Activated T-cell treated with anti-CD3 and anti-CD28 coated beads, Interleukin-2, amount 50 U/mL, for 72 hours (primary cell): ENCODE results near the gene ADAMTS2. TPM values are rescaled to one million over a fixed set of nuclear protein-coding genes. Genes with fewer than 3 reads are reported as not detected.
A peak's percentile ranks its signal among the peaks of the same experiment; 100 is the strongest.

Experiments used
- ATAC-seq, 2 donors: fragments of 150-1000 bp; cut with Tn5 transposase; replicated peaks in 1 of 2; 2 replicates each; pipeline ENCODE4 v1.10.0; 2021; ENCODE audit warnings: moderate library complexity in 2 of 2, mild to moderate bottlenecking in 1 of 2
- DNase-seq, 2 donors: peaks; one replicate each; pipeline ENCODE4 v3.0.0; 2021 to 2022; ENCODE audit warnings: mixed read lengths in 1 of 2
- H3K27ac Mint-ChIP-seq: one replicate; pipeline ENCODE4 v1.8.0; 2022; ENCODE audit warnings: mild to moderate bottlenecking, moderate library complexity, mixed read lengths
- H3K27me3 Mint-ChIP-seq: one replicate; pipeline ENCODE4 v1.8.0; 2022; ENCODE audit warnings: low read depth, mixed read lengths
- H3K36me3 Mint-ChIP-seq, 2 donors: one replicate each; pipeline ENCODE4 v1.8.0; 2022; ENCODE audit warnings: mixed read lengths in 2 of 2, mild to moderate bottlenecking in 1 of 2; ENCODE audit not compliant: insufficient read depth in 2 of 2
- H3K4me1 Mint-ChIP-seq: one replicate; pipeline ENCODE4 v1.8.0; 2022; ENCODE audit warnings: low read depth, mixed read lengths
- H3K4me3 Mint-ChIP-seq, 2 donors: one replicate each; pipeline ENCODE4 v1.8.0; 2022; ENCODE audit warnings: mild to moderate bottlenecking in 2 of 2, mixed read lengths in 2 of 2, moderate library complexity in 2 of 2
- H3K9me3 Mint-ChIP-seq, 2 donors: one replicate each; pipeline ENCODE4 v1.8.0; 2022; ENCODE audit warnings: mixed read lengths in 2 of 2
- total RNA-seq, 2 donors: library from RNA; stranded (reverse); gene quantifications; one replicate each; pipeline ENCODE4 v1.2.3, GENCODE V29; 2022

ADAMTS2 gene
- total RNA-seq = not detected

DNA sequence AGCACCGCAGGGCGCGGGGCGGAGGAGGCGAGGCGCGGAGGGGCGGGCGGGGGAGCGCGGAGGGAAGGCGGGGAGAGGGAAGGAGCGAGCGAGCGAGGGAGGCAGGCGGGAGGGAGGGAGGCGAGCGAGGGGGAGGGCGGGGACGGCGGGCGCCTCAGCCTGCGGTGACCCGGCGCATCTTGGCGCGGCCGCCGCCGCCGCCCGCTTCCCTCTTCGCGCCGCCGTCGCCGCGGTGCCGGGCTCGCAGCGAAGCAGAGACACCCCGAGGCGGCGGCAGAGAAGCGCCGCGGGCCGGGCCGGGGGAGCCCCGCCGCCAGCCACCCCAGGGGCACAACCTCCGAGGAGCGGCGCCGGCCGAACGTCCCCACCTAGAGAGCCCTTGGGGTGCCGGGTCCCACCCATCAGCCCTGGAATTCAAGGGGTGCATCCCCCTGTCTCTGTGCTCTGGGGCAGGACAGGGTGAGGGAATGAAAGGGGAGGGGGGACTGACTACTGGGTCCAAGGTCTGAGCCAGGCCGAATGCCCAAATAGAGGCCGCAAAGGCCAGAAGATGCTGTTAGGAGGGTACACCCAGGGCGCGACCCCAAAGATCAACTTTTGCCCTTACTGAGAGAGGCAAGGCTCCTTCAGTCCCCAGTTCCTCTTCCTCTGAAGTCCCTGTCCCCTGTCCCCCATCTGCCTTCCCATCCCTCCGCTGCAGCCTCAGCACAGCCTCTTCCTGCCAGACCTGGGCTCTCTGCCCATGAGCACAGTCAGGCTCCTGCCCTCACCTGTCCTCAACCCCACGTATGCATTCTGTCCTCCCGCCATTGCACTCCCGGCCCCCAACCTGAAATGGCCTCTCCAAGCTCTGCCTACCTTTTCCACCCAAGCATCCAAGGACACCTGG is at the start of gene ADAMTS2:
ADAMTS2 (minus strand) TSS at position 29 of the 889 bp plus-strand sequence. CDS start 133 bp downstream, outside the sequence.
- H3K27me3 Mint-ChIP-seq = peaks cover 64% of the 10 kb centered on the region
- ATAC-seq (peak; percentile 45 to 59), DNase-seq (peak in 1 of 2 donors; percentile 19)
- H3K4me1 Mint-ChIP-seq = no peaks in the 10 kb centered on the region
- H3K9me3 Mint-ChIP-seq = no peaks in the 10 kb centered on the region
- H3K36me3 Mint-ChIP-seq = peaks cover 0 to 1% of the 10 kb centered on the region in 2 donors
- H3K4me3 Mint-ChIP-seq = peak within 1 kb of the TSS; percentile 2 to 66
- H3K27ac Mint-ChIP-seq = no peak within 1 kb of the TSS

- DNase-seq (no peak), ATAC-seq (no peak)
- no peak overlapping the region for H3K4me3 Mint-ChIP-seq
- H3K27ac Mint-ChIP-seq = no peak overlapping the region
- H3K9me3 Mint-ChIP-seq = peaks cover 17 to 22% of the 10 kb centered on the region in 2 donors
- H3K4me1 Mint-ChIP-seq = no peaks in the 10 kb centered on the region
- peaks cover 8 to 9% of the 10 kb centered on the region in 2 donors for H3K36me3 Mint-ChIP-seq
- H3K27me3 Mint-ChIP-seq = peaks cover 10% of the 10 kb centered on the region
Measured at GRCh38 chr5:179393078-179393477, 47.8 kb upstream of the ADAMTS2 start.

GRCh38 chr5:179387151-179388110 is 42.2 kb upstream of the ADAMTS2 start:
- peaks cover 1 to 6% of the 10 kb centered on the region in 2 donors for H3K36me3 Mint-ChIP-seq
- ATAC-seq = no peak
- H3K4me3 Mint-ChIP-seq = no peak overlapping the region
- H3K9me3 Mint-ChIP-seq = peaks cover 1 to 18% of the 10 kb centered on the region in 2 donors
- peaks cover 6% of the 10 kb centered on the region for H3K27me3 Mint-ChIP-seq
- H3K4me1 Mint-ChIP-seq = no peaks in the 10 kb centered on the region
- H3K27ac Mint-ChIP-seq = no peak overlapping the region
- no peak for DNase-seq

DNA sequence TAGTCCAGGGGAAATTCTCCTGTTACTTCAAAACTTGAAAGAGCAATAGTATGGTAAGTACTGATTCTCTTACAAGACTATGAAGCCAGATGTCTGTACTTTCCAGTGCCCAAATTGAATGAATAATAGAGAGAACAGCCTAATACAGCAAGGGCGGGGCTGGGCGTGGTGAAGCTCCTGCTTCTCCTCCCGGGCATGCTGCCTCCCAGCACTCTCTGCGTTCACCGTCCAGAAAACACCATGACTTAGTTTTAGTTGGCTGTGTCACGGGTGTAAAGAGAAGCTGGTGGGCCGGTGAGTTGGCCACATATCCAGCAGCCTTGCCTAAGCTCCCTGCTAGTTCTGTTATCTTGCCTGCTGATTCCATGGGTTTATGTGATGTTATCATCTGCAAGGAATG is 40.7 kb upstream of the ADAMTS2 start:
- Mint-ChIP-seq H3K36me3 (peaks cover 1 to 6% of the 10 kb centered on the region in 2 donors), H3K4me1 (no peaks in the 10 kb centered on the region), H3K27ac (no peak overlapping the region), H3K27me3 (peaks cover 6% of the 10 kb centered on the region), H3K9me3 (peaks cover 1 to 16% of the 10 kb centered on the region in 2 donors), H3K4me3 (no peak overlapping the region)
- DNase-seq = no peak
- ATAC-seq = no peak

DNA sequence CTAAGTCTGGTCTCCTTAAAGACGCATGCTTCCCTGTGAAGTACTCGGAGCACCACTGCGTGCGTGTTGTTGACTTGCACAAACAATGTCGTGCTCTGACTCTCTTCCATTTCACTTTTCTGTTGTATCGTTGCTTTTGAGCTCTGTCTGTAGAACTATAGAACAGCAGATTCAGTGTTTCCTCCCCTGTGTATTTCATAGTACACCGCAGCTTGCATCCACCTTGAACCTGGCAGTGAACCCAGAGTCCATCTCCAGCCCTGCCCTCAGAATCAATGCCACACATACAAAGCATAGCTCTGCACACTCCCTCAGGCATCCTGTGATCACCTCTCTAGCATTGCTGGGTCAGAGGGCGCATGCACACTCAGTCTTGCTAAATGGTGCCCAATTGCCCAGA is 37.2 kb upstream of the ADAMTS2 start:
- no peak overlapping the region for H3K27ac Mint-ChIP-seq
- no peak for DNase-seq
- no peak for ATAC-seq
- H3K36me3 Mint-ChIP-seq = no peaks in the 10 kb centered on the region
- no peak overlapping the region for H3K4me3 Mint-ChIP-seq
- H3K4me1 Mint-ChIP-seq = no peaks in the 10 kb centered on the region
- no peaks in the 10 kb centered on the region for H3K9me3 Mint-ChIP-seq
- no peaks in the 10 kb centered on the region for H3K27me3 Mint-ChIP-seq

GRCh38 chr5:179381691-179382090 is 36.4 kb upstream of the ADAMTS2 start:
- H3K27ac Mint-ChIP-seq = no peak overlapping the region
- ATAC-seq (no peak), DNase-seq (no peak)

GRCh38 chr5:179380211-179381035 is 35.2 kb upstream of the ADAMTS2 start:
- ATAC-seq (no peak), DNase-seq (no peak)
- H3K27ac Mint-ChIP-seq = no peak overlapping the region
- no peak overlapping the region for H3K4me3 Mint-ChIP-seq
- H3K4me1 Mint-ChIP-seq = no peaks in the 10 kb centered on the region
- no peaks in the 10 kb centered on the region for H3K36me3 Mint-ChIP-seq
- H3K9me3 Mint-ChIP-seq = no peaks in the 10 kb centered on the region
- H3K27me3 Mint-ChIP-seq = no peaks in the 10 kb centered on the region

More at GRCh38 chr5:179381691-179382090, 36.4 kb upstream of the ADAMTS2 start:
- no peaks in the 10 kb centered on the region for H3K4me1 Mint-ChIP-seq
- no peak overlapping the region for H3K4me3 Mint-ChIP-seq
- H3K9me3 Mint-ChIP-seq = no peaks in the 10 kb centered on the region
- H3K27me3 Mint-ChIP-seq = no peaks in the 10 kb centered on the region
- no peaks in the 10 kb centered on the region for H3K36me3 Mint-ChIP-seq

- Mint-ChIP-seq H3K27me3 (no peaks in the 10 kb centered on the region), H3K27ac (no peak overlapping the region), H3K36me3 (no peaks in the 10 kb centered on the region), H3K4me3 (no peak overlapping the region), H3K9me3 (no peaks in the 10 kb centered on the region), H3K4me1 (no peaks in the 10 kb centered on the region)
- DNase-seq (no peak), ATAC-seq (no peak)
Measured at GRCh38 chr5:179379321-179379890, 34.1 kb upstream of the ADAMTS2 start.

DNA sequence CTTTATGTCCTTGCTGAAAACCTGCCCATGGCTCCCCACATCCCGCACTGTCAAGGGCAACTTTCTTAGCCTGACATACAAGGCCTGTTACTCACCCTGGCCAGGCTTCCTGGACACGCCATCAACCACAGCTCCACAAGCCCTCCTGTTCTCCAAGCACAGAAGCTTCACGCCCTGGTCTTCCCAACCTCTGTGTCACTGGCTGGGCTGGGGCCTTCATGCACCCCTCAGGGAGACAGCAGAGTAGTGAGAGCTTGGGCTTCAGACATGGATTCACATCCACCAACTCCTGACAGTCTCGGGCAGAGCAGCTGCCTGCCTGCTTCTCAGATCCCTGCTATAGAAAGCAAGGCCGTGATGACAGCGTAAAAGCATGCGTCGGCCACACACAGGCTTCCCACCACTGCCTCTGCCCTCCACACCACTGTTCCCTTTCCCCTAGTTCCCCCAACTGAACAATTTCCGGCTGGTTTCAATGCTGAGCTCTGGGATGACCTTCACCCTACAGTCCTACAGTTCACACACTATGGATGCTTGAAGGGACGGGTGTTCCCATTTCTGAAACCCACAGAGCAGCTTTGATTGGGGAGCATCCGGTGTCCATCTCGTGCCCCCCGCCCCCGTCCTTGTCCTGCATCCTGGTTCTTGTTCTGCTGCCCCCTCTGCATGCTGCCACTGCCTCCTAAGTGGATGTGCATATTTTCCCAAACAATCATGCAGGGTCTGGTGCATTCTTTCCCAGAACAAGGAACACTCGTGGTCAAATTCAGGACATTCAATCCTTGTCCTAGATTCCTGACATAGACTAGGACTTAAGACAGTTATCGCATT is 33.4 kb upstream of the ADAMTS2 start:
- no peaks in the 10 kb centered on the region for H3K4me1 Mint-ChIP-seq
- no peak for ATAC-seq
- no peak overlapping the region for H3K27ac Mint-ChIP-seq
- DNase-seq = no peak
- H3K9me3 Mint-ChIP-seq = no peaks in the 10 kb centered on the region
- H3K27me3 Mint-ChIP-seq = no peaks in the 10 kb centered on the region
- no peaks in the 10 kb centered on the region for H3K36me3 Mint-ChIP-seq
- H3K4me3 Mint-ChIP-seq = no peak overlapping the region

DNA sequence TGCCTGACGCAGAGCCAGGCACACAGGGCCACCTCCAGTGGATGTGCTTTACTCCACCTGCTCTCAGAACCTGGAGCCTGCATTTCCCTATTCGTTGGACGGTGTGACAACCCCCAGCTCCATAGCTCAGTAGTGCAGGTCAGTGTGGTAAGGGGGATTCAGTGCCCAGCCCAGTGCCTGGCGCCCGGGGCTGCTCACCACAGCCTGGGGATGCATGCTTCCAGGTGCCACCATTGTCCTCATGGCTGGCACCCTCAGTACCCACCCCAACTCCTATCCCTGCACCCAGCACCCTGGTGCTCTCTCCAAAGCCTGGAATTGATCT is 32.8 kb upstream of the ADAMTS2 start:
- Mint-ChIP-seq H3K4me1 (no peaks in the 10 kb centered on the region), H3K4me3 (no peak overlapping the region), H3K27ac (no peak overlapping the region), H3K36me3 (no peaks in the 10 kb centered on the region), H3K27me3 (no peaks in the 10 kb centered on the region), H3K9me3 (no peaks in the 10 kb centered on the region)
- no peak for DNase-seq
- no peak for ATAC-seq

- DNase-seq = no peak
- Mint-ChIP-seq H3K36me3 (no peaks in the 10 kb centered on the region), H3K27ac (no peak overlapping the region), H3K4me3 (no peak overlapping the region), H3K27me3 (no peaks in the 10 kb centered on the region), H3K9me3 (no peaks in the 10 kb centered on the region), H3K4me1 (no peaks in the 10 kb centered on the region)
- no peak for ATAC-seq
Measured at GRCh38 chr5:179377421-179378115, 32.3 kb upstream of the ADAMTS2 start.
